Activated T-cell treated with anti-CD3 and anti-CD28 coated beads, Interleukin-2, amount 50 U/mL, for 4 hours (primary cell): ENCODE results near the gene GMEB1. TPM values are rescaled to one million over a fixed set of nuclear protein-coding genes. Genes with fewer than 3 reads are reported as not detected.
"Not testable (repeated sequence)": the region's sequence is repeated elsewhere in the genome, so short reads cannot be mapped to it uniquely, and the experiment has no call there.

Experiments used
- ATAC-seq, 2 donors: fragments of 200-7000 bp; cut with Tn5 transposase; one replicate each; pipeline ENCODE4 v1.10.0; 2021
- DNase-seq: peaks from one replicate; pipeline ENCODE4 v3.0.0-alpha.2; 2020
- H3K27me3 Mint-ChIP-seq: one replicate; pipeline ENCODE4 v1.8.0; 2021; ENCODE audit warnings: low read depth, mixed read lengths
- H3K36me3 Mint-ChIP-seq: one replicate; pipeline ENCODE4 v1.8.0; 2022; ENCODE audit warnings: mixed read lengths; ENCODE audit not compliant: insufficient read depth
- H3K4me1 Mint-ChIP-seq: one replicate; pipeline ENCODE4 v1.8.0; 2021; ENCODE audit warnings: low read depth, mixed read lengths
- H3K4me3 Mint-ChIP-seq: one replicate; pipeline ENCODE4 v1.8.0; 2021; ENCODE audit warnings: mild to moderate bottlenecking, moderate library complexity, mixed read lengths
- H3K9me3 Mint-ChIP-seq: one replicate; pipeline ENCODE4 v1.8.0; 2021; ENCODE audit warnings: mixed read lengths
- total RNA-seq, 3 donors: library from RNA; stranded (reverse); gene quantifications; one replicate each; pipeline ENCODE4 v1.2.1, GENCODE V29; 2021

Gene GMEB1
- total RNA-seq, 3 donors from 2014 or later, result 19.5 to 22.9 (median 20.8) TPM

GRCh38 chr1:28655448-28656311 lies 12.9 kb upstream of the GMEB1 start:
- not testable (repeated sequence) for H3K4me3 Mint-ChIP-seq

GRCh38 chr1:28656335-28656734 lies 12.2 kb upstream of the GMEB1 start:
- Mint-ChIP-seq H3K9me3 (no peaks in the 10 kb centered on the region), H3K4me3 (no peak overlapping the region), H3K36me3 (no peaks in the 10 kb centered on the region), H3K27me3 (no peaks in the 10 kb centered on the region), H3K4me1 (no peaks in the 10 kb centered on the region)
- DNase-seq (no peak), ATAC-seq (no peak)

More at GRCh38 chr1:28655448-28656311, 12.9 kb upstream of the GMEB1 start:
- not testable (repeated sequence) for H3K27me3 Mint-ChIP-seq, H3K36me3 Mint-ChIP-seq, DNase-seq, ATAC-seq, H3K9me3 Mint-ChIP-seq, H3K4me1 Mint-ChIP-seq

DNA sequence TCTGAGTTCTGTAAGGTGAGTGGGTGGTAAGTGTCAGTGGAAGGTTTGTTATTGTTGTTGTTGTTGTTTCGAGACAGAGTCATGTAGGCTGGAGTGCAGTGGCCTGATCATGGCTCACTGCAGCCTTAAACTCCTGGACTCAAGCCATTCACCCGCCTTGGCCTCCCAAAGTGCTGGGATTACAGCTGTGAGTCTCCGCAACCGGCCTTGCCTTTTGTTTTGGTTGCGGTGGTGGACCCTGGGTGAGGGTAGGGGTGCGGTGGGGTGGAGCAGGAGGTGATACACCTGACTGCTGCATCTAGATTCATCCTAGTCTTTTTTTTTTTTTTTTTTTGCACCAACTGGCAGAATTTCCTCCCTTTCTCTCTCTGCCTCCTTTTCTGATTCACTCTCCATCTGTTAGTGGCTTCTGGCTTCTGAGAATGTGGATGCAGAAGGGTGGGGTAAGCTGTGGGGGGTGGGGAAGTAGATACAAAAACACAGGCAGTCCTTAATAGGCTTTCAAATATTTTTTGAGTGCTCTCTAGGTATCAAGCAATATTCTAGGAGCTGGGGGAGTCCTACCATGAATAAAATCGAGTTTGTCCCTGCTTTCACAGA lies 4.6 kb upstream of the GMEB1 start:
- no peaks in the 10 kb centered on the region for H3K36me3 Mint-ChIP-seq
- no peaks in the 10 kb centered on the region for H3K27me3 Mint-ChIP-seq
- H3K9me3 Mint-ChIP-seq, result no peaks in the 10 kb centered on the region
- H3K4me1 Mint-ChIP-seq, result peaks cover 8% of the 10 kb centered on the region
- no peak for ATAC-seq
- DNase-seq, result no peak
- no peak overlapping the region for H3K4me3 Mint-ChIP-seq

GRCh38 chr1:28666806-28667205 lies 1.8 kb upstream of the GMEB1 start:
- ATAC-seq (no peak), DNase-seq (no peak)
- Mint-ChIP-seq H3K27me3 (no peaks in the 10 kb centered on the region), H3K4me1 (peaks cover 11% of the 10 kb centered on the region), H3K36me3 (no peaks in the 10 kb centered on the region), H3K4me3 (peak overlapping the region; percentile 37), H3K9me3 (no peaks in the 10 kb centered on the region)

GRCh38 chr1:28668956-28669723 lies 556 bp downstream of the GMEB1 start:
- ATAC-seq (peak; percentile 83), DNase-seq (peak; percentile 23)
- peak overlapping the region; percentile 91 for H3K4me3 Mint-ChIP-seq
- no peaks in the 10 kb centered on the region for H3K36me3 Mint-ChIP-seq
- H3K9me3 Mint-ChIP-seq, result no peaks in the 10 kb centered on the region
- H3K4me1 Mint-ChIP-seq, result peaks cover 11% of the 10 kb centered on the region
- H3K27me3 Mint-ChIP-seq, result no peaks in the 10 kb centered on the region

DNA sequence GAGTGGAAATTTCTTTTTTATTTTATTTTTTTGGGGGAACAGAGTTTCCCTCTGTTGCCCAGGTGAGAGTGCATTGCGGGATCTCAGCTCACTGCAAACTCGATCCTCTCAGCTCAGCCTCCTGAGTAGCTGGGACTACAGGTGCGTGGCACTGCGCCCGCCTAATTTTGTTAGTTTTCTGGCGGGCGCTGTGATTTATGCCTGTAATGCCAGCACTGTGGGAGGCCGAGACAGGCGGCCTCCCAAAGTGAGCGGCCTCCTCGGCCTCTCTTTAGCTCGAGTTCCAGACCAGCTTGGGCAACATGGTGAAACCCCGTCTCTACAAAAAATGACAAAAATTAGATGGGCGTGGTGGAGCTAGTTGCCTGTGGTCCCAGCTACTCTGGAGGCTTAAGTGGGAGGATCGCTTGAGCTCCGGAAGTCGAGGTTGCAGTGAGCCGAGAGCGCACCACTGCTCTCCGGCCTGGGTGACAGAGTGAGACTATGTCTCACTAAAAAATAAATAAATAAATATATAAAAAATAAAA lies 2.7 kb downstream of the GMEB1 start:
- H3K27me3 Mint-ChIP-seq, result no peaks in the 10 kb centered on the region
- no peak for ATAC-seq
- H3K4me1 Mint-ChIP-seq, result peaks cover 10% of the 10 kb centered on the region
- H3K36me3 Mint-ChIP-seq, result peaks cover 3% of the 10 kb centered on the region
- no peak for DNase-seq
- no peaks in the 10 kb centered on the region for H3K9me3 Mint-ChIP-seq
- no peak overlapping the region for H3K4me3 Mint-ChIP-seq

DNA sequence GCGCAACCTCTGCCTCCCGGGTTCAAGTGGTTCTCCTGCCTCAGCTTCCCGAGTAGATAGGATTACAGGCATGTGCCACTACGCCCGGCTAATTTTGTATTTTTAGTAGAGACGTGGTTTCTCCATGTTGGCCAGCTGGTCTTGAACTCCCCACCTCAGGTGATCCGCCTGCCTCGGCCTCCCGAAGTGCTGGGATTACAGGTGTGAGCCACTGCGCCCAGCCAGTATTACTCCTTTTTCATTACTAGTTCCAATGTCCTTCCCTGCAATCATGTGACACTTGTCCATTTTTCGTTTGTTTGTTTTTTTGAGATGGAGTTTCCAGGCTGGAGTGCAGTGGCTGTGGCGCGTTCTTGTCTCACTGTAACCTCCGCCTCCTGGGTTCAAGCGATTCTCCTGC lies 4.4 kb downstream of the GMEB1 start:
- not testable (repeated sequence) for H3K4me1 Mint-ChIP-seq, DNase-seq, H3K9me3 Mint-ChIP-seq, H3K27me3 Mint-ChIP-seq, ATAC-seq, H3K36me3 Mint-ChIP-seq, H3K4me3 Mint-ChIP-seq

GRCh38 chr1:28675924-28676257 lies 7.3 kb downstream of the GMEB1 start:
- Mint-ChIP-seq H3K9me3 (no peaks in the 10 kb centered on the region), H3K4me1 (peaks cover 3% of the 10 kb centered on the region), H3K4me3 (no peak overlapping the region), H3K27me3 (no peaks in the 10 kb centered on the region), H3K36me3 (peaks cover 5% of the 10 kb centered on the region)
- ATAC-seq (no peak), DNase-seq (no peak)

DNA sequence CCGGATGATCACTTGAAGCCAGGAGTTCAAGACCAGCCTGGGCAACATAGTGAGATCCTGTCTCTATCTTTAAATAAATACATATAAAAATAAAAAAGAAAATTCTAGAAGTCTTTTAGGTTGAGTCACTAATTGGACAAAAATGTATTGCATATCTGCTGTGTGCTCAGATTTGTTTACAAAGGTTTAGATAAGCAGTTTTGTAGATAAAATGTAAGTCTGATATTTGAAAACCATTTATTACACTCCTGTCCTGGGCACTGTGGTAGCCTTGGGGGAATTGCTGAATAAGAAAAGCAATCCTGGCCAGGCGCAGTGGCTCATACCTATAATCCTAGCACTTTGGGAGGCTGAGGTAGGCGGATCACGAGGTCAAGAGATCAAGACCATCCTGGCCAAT lies 11.6 kb downstream of the GMEB1 start:
- DNase-seq (no peak), ATAC-seq (no peak)
- Mint-ChIP-seq H3K27me3 (no peaks in the 10 kb centered on the region), H3K4me3 (no peak overlapping the region), H3K4me1 (peaks cover 3% of the 10 kb centered on the region), H3K36me3 (peaks cover 17% of the 10 kb centered on the region), H3K9me3 (no peaks in the 10 kb centered on the region)

DNA sequence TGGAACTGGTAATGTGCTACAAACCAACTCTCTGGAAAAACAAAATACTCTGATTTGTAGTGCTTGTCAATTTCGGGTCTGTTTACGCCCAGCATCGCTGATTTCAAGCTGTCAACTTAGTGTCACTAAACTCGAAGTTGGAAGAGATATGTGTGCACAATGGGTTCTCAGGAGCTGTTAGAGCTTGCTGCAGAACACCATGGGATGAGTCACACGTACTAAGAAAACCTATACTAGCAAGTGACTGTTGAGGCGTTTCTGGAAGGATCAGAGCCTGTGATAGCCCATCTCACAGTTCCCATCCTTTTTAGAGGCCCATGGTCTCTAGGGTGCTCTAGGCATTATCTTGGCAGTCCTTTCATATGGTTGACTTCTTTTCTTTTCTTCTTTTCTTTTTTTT lies 14.3 kb downstream of the GMEB1 start:
- Mint-ChIP-seq H3K4me1 (no peaks in the 10 kb centered on the region), H3K4me3 (no peak overlapping the region), H3K9me3 (no peaks in the 10 kb centered on the region), H3K36me3 (peaks cover 24% of the 10 kb centered on the region), H3K27me3 (no peaks in the 10 kb centered on the region)
- no peak for ATAC-seq
- DNase-seq, result no peak

DNA sequence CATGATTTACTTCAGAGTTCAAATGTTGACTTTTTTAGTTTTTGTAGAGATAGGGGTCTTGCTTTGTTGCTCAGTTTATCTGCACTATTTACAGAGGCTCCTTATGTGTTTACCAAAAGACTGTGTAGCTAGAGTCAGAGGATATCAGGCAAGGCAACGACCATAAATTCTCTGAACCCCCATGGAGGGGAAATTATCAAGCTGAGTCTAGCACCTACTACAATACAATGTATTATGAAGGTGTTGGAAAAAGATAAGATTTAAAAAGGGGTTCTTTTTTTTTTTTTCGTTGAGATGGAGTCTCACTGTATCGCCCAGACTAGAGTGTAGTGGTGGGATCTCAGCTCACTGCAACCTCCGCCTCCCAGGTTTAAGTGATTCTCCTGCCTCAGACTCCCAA lies 16.4 kb downstream of the GMEB1 start:
- no peak for ATAC-seq
- no peak overlapping the region for H3K4me3 Mint-ChIP-seq
- DNase-seq, result no peak
- no peaks in the 10 kb centered on the region for H3K4me1 Mint-ChIP-seq
- H3K9me3 Mint-ChIP-seq, result no peaks in the 10 kb centered on the region
- H3K27me3 Mint-ChIP-seq, result no peaks in the 10 kb centered on the region
- peaks cover 22% of the 10 kb centered on the region for H3K36me3 Mint-ChIP-seq

GRCh38 chr1:28691627-28692026 lies 23.0 kb downstream of the GMEB1 start:
- not testable (repeated sequence) for DNase-seq, H3K4me3 Mint-ChIP-seq, H3K27me3 Mint-ChIP-seq, H3K4me1 Mint-ChIP-seq, ATAC-seq, H3K9me3 Mint-ChIP-seq
- H3K36me3 Mint-ChIP-seq, result peaks cover 17% of the 10 kb centered on the region

GRCh38 chr1:28703629-28704028 lies 35.0 kb downstream of the GMEB1 start:
- ATAC-seq, result no peak
- no peak overlapping the region for H3K4me3 Mint-ChIP-seq
- peaks cover 26% of the 10 kb centered on the region for H3K36me3 Mint-ChIP-seq
- no peaks in the 10 kb centered on the region for H3K27me3 Mint-ChIP-seq
- no peaks in the 10 kb centered on the region for H3K4me1 Mint-ChIP-seq
- DNase-seq, result no peak
- H3K9me3 Mint-ChIP-seq, result no peaks in the 10 kb centered on the region

- Mint-ChIP-seq H3K36me3 (peaks cover 13% of the 10 kb centered on the region), H3K9me3 (no peaks in the 10 kb centered on the region), H3K4me1 (no peaks in the 10 kb centered on the region), H3K27me3 (no peaks in the 10 kb centered on the region), H3K4me3 (no peak overlapping the region)
- no peak for DNase-seq
- no peak for ATAC-seq
These were observed 47.8 kb downstream of the GMEB1 start for GRCh38 chr1:28716336-28716735.
